Adrenal gland (tissue), 5 donors: Measurements from ENCODE around the gene NSUN7.

Source experiments
- CTCF ChIP-seq, 6 experiments: fragments of 450-650 bp in 4 of 6; fragments of 200-600 bp in 2 of 6; sonication (generic) in 1 of 6; IDR thresholded peaks; 1 replicate in 5 of 6; 2 replicates in 1 of 6; pipeline versions ENCODE4 v1.5.1 to v1.8.0; 2016 to 2021; ENCODE audit warnings: antibody characterized with exemption in 6 of 6, mild to moderate bottlenecking in 2 of 6, moderate library complexity in 1 of 6
- POLR2A ChIP-seq, 2 donors: fragments of 450-650 bp; IDR thresholded peaks; one replicate each; pipeline ENCODE4 v1.6.1; 2017; ENCODE audit warnings: antibody characterized with exemption in 2 of 2, mild to moderate bottlenecking in 2 of 2, moderate library complexity in 1 of 2
- donor health status: DM: no; HTN: no; CAD: no.

- no peak for TF ChIP-seq POLR2A (IDR thresholded peaks at IDR 0.05)
- TF ChIP-seq CTCF (IDR thresholded peaks at IDR 0.05), result peak; percentile 30 to 82 (median 66)
Measured at GRCh38 chr4:40719008-40719623, 30.6 kb upstream of the NSUN7 start.
